Stimulated activated CD8-positive, alpha-beta memory T cell treated with anti-CD3 and anti-CD28 coated beads, Interleukin-7, amount 100 ng/mL, for 4 hours (primary cell): ENCODE results near the gene FOXN1.

Experiments used
- DNase-seq, 2 donors: peaks; one replicate each; pipeline ENCODE4 v3.0.0-alpha.2; 2020; ENCODE audit warnings: low read depth in 2 of 2

Gene FOXN1

GRCh38 chr17:28477928-28478327 lies 28.2 kb upstream of the FOXN1 start:
- no peak for DNase-seq

DNA sequence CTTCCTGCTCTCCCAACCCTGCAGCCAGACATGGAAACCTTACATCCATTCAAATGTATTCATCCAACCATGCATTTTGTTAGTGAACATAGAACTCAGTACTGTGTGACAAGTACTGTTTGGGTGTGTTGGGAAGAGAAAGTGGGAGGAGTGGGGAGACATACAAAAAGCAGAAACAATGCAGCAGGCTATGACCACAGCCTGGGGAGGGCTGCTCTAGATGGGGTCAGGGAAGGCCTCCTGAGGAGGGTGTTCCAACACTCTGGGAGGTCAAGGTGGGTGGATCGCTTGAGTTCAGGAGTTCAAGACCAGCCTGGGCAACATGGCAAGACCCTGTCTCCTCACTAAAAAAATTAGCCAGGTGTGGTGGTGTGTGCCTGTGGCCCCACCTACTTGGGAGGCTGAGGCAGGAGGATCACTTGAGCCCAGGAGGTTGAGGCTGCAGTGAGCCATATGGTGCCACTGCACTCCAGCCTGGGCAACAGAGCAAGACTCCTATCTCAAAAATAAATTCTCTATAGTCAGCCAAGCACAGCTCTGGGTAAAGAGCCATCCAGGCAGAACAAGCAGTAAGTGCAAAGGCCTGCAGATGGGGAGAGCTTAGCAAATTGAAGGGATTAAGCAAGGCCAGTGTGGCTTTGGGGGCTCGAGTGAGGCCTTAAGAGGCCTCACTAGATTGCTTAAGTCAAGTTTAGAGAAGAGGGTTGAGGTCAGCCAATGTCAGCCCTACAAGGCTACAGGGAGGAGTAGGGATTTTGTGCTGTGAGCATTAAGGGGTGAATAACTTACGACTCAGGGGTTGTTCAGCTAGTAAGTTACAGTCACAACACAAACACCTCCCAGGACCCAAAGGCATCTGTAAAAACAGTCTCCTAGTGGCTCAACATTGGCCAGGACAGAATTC lies 27.2 kb upstream of the FOXN1 start:
- DNase-seq = no peak

GRCh38 chr17:28480278-28480677 lies 25.9 kb upstream of the FOXN1 start:
- no peak for DNase-seq

- no peak for DNase-seq
Observed at GRCh38 chr17:28480799-28481571, 25.2 kb upstream of the FOXN1 start.

GRCh38 chr17:28482551-28483199 lies 23.5 kb upstream of the FOXN1 start:
- no peak for DNase-seq

DNA sequence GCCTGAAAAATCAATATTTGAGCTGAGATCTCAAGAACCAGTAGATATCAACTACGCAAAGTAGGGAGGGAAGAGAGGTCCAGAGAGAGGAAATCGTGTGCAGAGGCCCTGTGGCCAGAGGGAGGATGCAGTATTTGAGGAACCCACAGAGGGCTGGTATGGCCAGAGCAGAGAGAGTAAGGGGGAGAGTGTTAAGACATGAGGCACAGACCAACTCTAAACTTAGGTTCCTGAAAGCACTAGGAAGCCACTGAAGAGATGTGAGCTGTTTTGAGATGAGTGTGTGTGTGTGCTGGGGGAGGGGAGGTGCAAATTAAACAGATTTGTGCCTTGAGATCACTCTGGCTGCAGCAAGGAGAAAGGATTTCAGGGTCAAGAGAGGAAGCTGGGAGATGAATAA lies 21.9 kb upstream of the FOXN1 start:
- no peak for DNase-seq

DNA sequence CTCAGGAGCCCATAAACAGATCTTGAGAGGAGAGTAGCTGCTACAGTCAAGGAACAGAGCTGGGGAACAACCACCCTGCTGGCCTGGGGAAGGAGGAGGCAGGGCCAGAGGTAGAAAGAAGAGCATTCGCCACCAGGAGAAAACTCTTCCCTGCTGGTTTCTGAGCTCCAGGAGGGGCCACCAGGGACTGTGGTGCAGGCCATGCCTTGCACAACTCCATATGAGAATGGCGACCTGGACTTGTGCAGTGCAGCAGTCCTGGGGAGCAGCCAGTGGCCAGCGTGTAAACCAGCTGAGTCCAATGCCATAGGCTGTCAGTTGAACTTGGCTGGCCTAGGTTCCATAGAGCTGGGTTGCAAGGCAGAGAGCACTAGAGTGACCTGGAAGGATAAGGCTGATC lies 21.1 kb upstream of the FOXN1 start:
- no peak for DNase-seq

- no peak for DNase-seq
Observed at GRCh38 chr17:28487881-28488532, 18.1 kb upstream of the FOXN1 start.

DNA sequence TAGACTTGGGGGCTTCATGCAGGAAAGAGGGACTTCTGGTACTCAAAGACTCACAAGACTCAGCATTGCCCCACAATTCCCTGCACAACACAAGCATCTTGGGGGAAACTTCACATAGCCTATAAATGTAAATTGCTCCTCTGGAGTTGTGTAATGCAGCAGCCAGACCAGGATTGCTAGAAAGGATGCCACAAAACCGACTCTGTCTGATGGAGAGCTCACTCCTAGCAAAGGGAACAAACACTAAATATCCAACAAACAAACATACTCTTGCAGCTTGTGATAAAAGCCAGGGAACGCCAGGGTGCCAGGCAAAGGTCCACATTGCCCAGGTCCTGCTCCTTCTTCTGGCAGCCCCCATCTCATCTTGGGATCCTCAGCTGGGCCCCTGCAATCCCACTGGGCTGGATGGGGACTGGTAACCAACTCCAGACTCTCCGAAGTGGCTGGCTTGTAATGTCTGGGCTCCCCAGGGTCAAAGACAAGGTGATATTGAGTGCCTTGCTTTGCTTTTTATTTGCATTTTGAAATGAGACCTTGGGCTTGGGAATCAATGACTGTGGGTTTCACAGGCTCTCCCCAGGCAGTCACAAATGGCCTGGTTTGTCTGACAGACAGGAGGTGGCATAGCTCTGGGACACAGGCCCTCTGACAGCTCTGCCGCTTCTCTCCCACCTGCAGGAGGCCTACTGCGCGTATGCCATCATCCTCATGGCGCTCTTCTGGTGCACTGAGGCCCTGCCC lies 17.4 kb upstream of the FOXN1 start:
- DNase-seq = no peak

GRCh38 chr17:28491286-28491685 lies 14.9 kb upstream of the FOXN1 start:
- no peak for DNase-seq

GRCh38 chr17:28491860-28492259 lies 14.3 kb upstream of the FOXN1 start:
- no peak for DNase-seq

DNA sequence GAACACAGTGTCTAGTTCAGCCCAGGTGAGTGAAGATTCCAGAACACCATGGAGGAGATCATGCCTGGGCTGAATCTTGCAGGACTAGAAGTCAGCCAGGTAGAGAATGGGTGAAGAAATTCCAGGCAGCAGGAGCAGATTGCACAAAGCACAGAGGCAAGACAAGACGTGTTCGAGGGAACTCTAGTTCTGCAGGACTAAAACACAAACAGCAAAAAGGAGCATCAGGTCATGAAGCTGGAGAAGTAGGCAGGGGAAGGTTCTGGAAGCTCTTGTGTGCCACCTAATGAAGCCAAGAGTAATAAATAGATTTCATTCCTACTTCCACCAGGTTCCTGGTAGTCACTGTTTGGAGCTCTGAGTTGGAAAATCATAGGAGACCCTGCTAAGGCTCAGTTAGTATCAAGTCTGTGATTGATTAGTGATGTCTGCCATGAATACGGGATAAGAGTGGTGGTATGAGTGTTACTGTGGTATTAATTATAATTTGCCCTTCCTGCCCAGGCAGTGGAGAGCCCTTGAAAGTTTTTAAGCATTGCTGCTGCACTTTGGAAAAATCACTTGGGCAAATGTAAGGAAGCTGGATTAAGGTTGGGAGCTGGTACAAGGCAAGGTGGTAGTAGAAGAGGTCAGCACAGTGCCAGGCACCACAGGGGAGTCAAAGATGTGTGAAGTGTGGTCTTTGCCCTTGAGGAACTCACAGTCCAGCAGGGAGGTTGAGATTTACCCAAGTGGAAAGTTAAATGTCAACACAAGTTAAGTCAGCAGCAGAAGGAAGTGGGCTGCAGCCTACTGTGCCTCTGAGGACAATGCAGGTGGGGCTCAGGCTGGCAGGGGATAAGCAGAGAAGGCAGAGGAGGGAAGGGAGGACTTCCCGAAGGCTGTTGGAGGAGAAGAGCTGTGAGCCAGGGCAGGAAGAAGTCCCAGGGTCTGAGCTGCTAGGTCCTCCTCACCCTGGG lies 13.5 kb upstream of the FOXN1 start:
- no peak for DNase-seq

- no peak for DNase-seq
Observed at GRCh38 chr17:28493460-28493859, 12.7 kb upstream of the FOXN1 start.

GRCh38 chr17:28494445-28495188 lies 11.5 kb upstream of the FOXN1 start:
- DNase-seq = peak; percentile 53 to 62

DNA sequence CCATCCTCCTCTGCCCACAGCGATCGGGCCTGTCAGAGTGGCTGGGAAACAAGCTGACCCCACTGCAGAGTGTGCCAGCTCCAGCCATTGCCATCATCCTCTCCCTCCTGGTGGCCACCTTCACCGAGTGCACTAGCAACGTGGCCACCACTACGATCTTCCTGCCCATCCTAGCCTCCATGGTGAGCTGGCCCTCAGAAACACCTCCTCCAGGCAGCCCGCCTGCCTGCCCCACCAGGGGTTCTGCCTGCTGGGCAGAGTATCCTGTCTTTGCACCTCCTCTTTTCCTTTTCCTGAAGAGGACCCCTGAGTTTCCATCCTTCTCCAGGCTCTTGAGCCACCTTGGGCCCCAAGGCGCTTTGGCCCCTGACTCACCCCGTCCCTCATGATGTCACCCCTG lies 10.5 kb upstream of the FOXN1 start:
- DNase-seq = no peak

DNA sequence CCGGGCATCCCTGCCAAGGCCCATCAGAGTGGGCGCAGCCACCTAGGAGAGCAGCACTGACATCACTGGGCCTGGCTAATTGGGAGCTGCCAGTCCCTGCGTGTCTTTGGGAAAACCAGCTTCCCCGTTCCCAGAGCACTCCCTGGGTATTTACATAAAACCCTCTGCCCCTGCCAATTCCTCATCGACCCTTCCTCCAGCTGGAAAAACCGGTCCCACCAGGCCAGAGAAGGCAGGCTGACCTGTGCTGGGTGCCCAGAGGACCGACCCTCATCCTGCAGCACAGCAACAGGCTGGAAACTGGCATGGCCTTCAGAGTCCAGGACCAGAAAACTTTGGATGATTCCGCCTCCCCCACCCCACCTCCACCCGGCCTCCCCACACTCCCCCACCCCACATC lies 8.2 kb upstream of the FOXN1 start:
- no peak for DNase-seq

GRCh38 chr17:28498652-28499363 lies 7.3 kb upstream of the FOXN1 start:
- no peak for DNase-seq

GRCh38 chr17:28499364-28499664 lies 6.8 kb upstream of the FOXN1 start:
- no peak for DNase-seq
